OCI-LY3 (cell line): ENCODE results near the gene ANGPTL3.
"Not testable (repeated sequence)": the region's sequence is repeated elsewhere in the genome, so short reads cannot be mapped to it uniquely, and the experiment has no call there.

ENCODE experiments used
- H2AFZ ChIP-seq: fragments of 200-600, 300-600 bp; shearing (Covaris generic); 2 replicates; pipeline ENCODE4 v1.6.0; 2014; ENCODE audit warnings: antibody characterized with exemption, low read depth, low read length
- H3K27ac ChIP-seq: fragments of 200-600, 300-600 bp; sonication (generic); 2 replicates; pipeline ENCODE4 v1.5.1; 2014; ENCODE audit warnings: mild to moderate bottlenecking, low read length, moderate library complexity, mixed read lengths
- H3K27me3 ChIP-seq: fragments of 200-600, 300-600 bp; sonication (generic); 2 replicates; pipeline ENCODE4 v1.6.1; 2014; ENCODE audit warnings: low read depth, low read length, mixed read lengths
- H3K36me3 ChIP-seq: fragments of 200-600, 300-600 bp; sonication (generic); replicated peaks from 2 replicates; pipeline ENCODE3; 2014; ENCODE audit warnings: low read depth, low read length, mixed read lengths
- H3K4me1 ChIP-seq: fragments of 300-600, 200-600 bp; sonication (generic); 2 replicates; pipeline ENCODE4 v1.6.1; 2014; ENCODE audit warnings: low read length, mixed read lengths
- H3K4me2 ChIP-seq: fragments of 200-600, 300-600 bp; sonication (generic); 2 replicates; pipeline ENCODE4 v1.6.1; 2014; ENCODE audit warnings: low read length, mixed read lengths
- H3K4me3 ChIP-seq: fragments of 300-600, 200-600 bp; sonication (generic); 2 replicates; pipeline ENCODE4 v1.5.1; 2014; ENCODE audit warnings: antibody characterized with exemption, mild to moderate bottlenecking, low read length, moderate library complexity
- H3K79me2 ChIP-seq: fragments of 300-600, 200-600 bp; shearing (Covaris generic); 2 replicates; pipeline ENCODE4 v1.6.1; 2014; ENCODE audit warnings: mild to moderate bottlenecking, low read length, mixed read lengths
- H3K9ac ChIP-seq: fragments of 300-600, 200-600 bp; shearing (Covaris generic); 2 replicates; pipeline ENCODE4 v1.6.0; 2014; ENCODE audit warnings: mild to moderate bottlenecking, low read length, moderate library complexity
- H3K9me3 ChIP-seq: fragments of 200-600, 300-600 bp; shearing (Covaris generic); 2 replicates; pipeline ENCODE4 v1.6.1; 2014; ENCODE audit warnings: low read length, mixed read lengths; ENCODE audit not compliant: insufficient read depth
- H4K20me1 ChIP-seq: fragments of 200-600, 300-600 bp; sonication (generic); 2 replicates; pipeline ENCODE4 v1.6.1; 2016; ENCODE audit warnings: low read length, mixed read lengths; ENCODE audit not compliant: insufficient read depth
- EZH2phosphoT487 ChIP-seq: fragments of 200-600 bp; shearing (Covaris generic); IDR thresholded peaks from 2 replicates; pipeline ENCODE4 v1.6.1; 2018; ENCODE audit warnings: antibody characterized with exemption, mixed run types, low read depth
- TF ChIP-seq, protein P1 (sequence below): fragments of 200-600, 300-600 bp; sonication (generic); IDR thresholded peaks from 2 replicates; pipeline ENCODE4 v1.5.1; 2014; ENCODE audit warnings: antibody characterized with exemption, low read length, low read depth

Gene ANGPTL3

DNA sequence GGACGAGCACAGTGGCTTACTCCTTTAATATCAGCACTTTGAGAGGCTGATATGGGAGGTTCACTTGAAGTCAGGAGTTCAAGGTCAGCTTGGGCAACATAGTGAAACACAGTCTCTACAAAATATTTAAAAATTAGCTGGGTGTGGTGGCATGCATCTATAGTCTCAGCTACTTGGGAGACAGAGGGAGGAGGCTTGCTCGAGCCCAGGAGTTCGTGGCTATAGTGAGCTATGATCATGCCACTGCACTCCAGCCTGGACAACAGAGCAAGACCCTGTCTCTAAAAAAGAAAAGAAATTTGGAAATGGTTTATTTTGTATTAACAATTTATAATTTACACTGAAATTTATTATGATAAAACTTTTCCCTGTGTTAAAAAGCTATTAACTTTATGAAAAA, 1.7 kb upstream of the ANGPTL3 start:
- Histone ChIP-seq H3K9me3 (no peaks in the 10 kb centered on the region), H2AFZ (no peak overlapping the region), H3K9ac (no peak overlapping the region), H3K4me3 (no peak overlapping the region), H3K4me2 (no peak overlapping the region), H4K20me1 (no peaks in the 10 kb centered on the region), H3K4me1 (no peaks in the 10 kb centered on the region), H3K36me3 (no peaks in the 10 kb centered on the region), H3K79me2 (no peaks in the 10 kb centered on the region), H3K27me3 (no peaks in the 10 kb centered on the region), H3K27ac (no peak overlapping the region)
- TF ChIP-seq EZH2phosphoT487: no peak
- TF ChIP-seq, protein P1, sequence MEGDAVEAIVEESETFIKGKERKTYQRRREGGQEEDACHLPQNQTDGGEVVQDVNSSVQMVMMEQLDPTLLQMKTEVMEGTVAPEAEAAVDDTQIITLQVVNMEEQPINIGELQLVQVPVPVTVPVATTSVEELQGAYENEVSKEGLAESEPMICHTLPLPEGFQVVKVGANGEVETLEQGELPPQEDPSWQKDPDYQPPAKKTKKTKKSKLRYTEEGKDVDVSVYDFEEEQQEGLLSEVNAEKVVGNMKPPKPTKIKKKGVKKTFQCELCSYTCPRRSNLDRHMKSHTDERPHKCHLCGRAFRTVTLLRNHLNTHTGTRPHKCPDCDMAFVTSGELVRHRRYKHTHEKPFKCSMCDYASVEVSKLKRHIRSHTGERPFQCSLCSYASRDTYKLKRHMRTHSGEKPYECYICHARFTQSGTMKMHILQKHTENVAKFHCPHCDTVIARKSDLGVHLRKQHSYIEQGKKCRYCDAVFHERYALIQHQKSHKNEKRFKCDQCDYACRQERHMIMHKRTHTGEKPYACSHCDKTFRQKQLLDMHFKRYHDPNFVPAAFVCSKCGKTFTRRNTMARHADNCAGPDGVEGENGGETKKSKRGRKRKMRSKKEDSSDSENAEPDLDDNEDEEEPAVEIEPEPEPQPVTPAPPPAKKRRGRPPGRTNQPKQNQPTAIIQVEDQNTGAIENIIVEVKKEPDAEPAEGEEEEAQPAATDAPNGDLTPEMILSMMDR: no peak

DNA sequence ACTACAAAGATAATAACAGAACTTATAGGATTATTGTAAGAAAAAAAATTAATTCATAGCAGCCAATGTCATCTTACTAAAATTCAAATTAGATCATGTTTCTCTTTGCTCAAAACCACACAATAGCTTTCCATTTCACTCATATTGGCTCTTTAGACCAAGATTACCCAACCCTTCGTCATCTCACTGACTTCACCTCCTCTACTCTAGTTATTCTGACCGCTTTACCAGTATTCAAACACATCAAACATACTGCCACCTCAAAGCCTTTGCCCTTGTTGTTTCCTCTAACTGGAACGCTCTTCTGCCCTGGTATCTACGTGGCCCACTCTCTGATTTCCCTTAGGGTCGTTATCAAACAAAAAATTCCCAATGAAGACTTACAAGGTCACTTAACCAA, 1.7 kb downstream of the ANGPTL3 start:
- Histone ChIP-seq H3K4me1 (no peaks in the 10 kb centered on the region), H3K9ac (no peak overlapping the region), H2AFZ (no peak overlapping the region), H3K9me3 (no peaks in the 10 kb centered on the region), H3K27me3 (no peaks in the 10 kb centered on the region), H3K4me2 (no peak overlapping the region), H4K20me1 (no peaks in the 10 kb centered on the region), H3K4me3 (no peak overlapping the region), H3K27ac (no peak overlapping the region), H3K36me3 (no peaks in the 10 kb centered on the region), H3K79me2 (no peaks in the 10 kb centered on the region)
- TF ChIP-seq EZH2phosphoT487: no peak
- TF ChIP-seq, protein P1: no peak

DNA sequence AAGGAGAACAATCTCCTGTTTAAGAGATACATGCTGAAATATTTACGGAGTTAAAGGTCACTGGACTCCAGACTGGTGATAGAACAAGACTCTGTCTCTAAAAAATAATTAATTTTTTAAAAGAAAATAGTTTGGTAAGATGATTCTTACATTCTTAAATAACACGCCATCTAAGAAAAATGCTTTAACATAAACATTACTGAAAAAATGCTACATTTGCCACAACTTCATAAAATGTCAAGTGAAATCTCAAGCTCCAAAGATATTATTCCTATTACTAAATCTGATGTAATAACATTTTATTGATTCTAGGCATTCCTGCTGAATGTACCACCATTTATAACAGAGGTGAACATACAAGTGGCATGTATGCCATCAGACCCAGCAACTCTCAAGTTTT, 4.1 kb downstream of the ANGPTL3 start:
- Histone ChIP-seq H3K9ac (no peak overlapping the region), H3K27ac (no peak overlapping the region), H3K4me1 (no peaks in the 10 kb centered on the region), H3K9me3 (no peaks in the 10 kb centered on the region), H4K20me1 (no peaks in the 10 kb centered on the region), H2AFZ (no peak overlapping the region), H3K4me2 (no peak overlapping the region), H3K36me3 (no peaks in the 10 kb centered on the region), H3K27me3 (no peaks in the 10 kb centered on the region), H3K79me2 (no peaks in the 10 kb centered on the region), H3K4me3 (no peak overlapping the region)
- no peak for TF ChIP-seq EZH2phosphoT487
- TF ChIP-seq, protein P1: no peak

DNA sequence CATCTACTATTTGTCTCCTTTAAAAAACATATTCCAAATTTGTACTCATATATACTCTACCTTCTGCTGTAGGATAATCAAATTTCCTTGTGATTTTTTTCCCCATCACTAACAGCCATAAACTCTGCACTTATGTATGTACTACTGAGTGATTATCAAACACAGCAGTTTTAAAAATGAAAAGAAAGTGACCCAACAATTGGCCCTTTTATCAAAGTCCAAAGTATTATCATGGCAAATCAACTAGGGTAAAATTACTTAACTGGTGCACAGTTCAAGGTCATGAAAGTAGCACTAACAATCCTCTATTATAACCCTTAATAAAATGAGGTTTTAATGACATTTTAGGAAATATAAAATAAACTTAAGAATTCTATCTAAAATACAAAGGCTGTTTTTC, 11.6 kb downstream of the ANGPTL3 start:
- H3K4me1 ChIP-seq: peaks cover 11% of the 10 kb centered on the region
- 0 out of 2 replicates have a peak, but pooled peaks cover 4% of the 10 kb centered on the region for H3K27me3 ChIP-seq
- H3K27ac ChIP-seq: no peak overlapping the region
- H3K4me2 ChIP-seq: no peak overlapping the region
- H3K79me2 ChIP-seq: no peaks in the 10 kb centered on the region
- H3K9ac ChIP-seq: no peak overlapping the region
- H2AFZ ChIP-seq: no peak overlapping the region
- H3K4me3 ChIP-seq: no peak overlapping the region
- TF ChIP-seq EZH2phosphoT487: no peak
- TF ChIP-seq, protein P1: no peak
- 0 out of 2 replicates have a peak, but pooled peaks cover 6% of the 10 kb centered on the region for H4K20me1 ChIP-seq
- no peaks in the 10 kb centered on the region for H3K36me3 ChIP-seq
- no peaks in the 10 kb centered on the region for H3K9me3 ChIP-seq

DNA sequence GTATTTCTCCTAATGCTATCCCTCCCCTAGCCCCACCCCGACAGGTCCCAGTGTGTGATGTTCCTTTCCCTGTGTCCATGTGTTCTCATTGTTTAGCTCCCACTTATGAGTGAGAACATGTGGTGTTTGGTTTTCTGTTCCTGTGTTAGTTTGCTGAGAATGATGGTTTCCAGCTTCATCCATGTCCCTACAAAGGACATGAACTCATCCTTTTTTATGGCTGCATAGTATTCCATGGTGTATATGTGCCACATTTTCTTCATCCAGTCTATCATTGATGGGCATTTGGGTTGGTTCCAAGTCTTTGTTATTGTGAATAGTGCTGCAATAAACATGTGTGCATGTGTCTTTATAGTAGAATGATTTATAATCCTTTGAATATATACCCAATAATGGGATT, 13.3 kb downstream of the ANGPTL3 start:
- H4K20me1 ChIP-seq, H2AFZ ChIP-seq, H3K9ac ChIP-seq, H3K9me3 ChIP-seq, H3K27ac ChIP-seq, H3K36me3 ChIP-seq, H3K4me2 ChIP-seq, H3K79me2 ChIP-seq, H3K27me3 ChIP-seq, H3K4me3 ChIP-seq: not testable (repeated sequence)
- peaks cover 14% of the 10 kb centered on the region for H3K4me1 ChIP-seq
